Measurements from ENCODE around the gene ZNF556. TPM values are rescaled to one million over a fixed set of nuclear protein-coding genes. Genes with fewer than 3 reads are reported as not detected.
"Not testable (repeated sequence)": the region's sequence is repeated elsewhere in the genome, so short reads cannot be mapped to it uniquely, and the experiment has no call there.

The ZNF556 gene
- polyA plus RNA-seq, 1 experiment: not detected

DNA sequence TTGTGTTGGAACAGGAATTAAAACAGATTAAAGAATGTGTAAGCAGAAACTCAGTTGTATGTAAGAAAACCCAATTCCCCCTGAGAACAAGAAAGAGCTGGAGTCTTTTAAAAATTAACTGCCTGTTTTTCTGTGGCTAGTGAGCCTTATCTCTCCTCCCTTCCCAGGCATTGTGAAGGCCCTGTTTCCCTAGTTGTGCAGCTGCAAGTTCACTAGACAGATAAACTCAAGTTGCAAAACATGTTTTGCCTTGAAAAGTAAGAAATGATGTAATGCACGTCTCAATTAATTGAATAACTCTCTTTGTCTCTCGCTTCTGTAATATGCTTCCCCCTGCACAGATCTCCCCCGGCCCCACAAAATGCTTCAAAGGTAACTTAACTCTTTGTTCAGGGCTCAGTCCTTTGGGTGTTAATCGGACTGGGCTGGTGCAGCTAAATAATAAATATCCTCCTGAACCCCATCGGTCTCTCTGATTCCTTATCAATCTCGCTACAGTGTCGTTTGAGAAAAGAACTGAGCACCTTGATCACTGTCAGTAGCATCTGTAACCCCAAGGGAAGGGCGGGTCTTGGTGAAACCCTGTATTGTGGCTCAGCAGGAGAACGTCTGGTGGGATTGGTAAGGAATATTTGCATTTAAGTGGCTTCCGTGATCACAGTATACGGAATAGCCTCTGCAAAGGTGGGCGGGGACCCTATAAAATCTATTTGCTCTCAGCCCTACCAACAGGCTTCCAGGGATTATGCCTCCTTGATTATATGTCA is 1.6 kb upstream of the ZNF556 start:
- POLR2A ChIA-PET: no interaction called here
- peaks cover 26% of the 10 kb centered on the region for H3K9me3 ChIP-seq (ENCODE audit: control insufficient read depth, insufficient read depth, low read length)
- H3K4me3 ChIP-seq (ENCODE audit: low read depth, low read length): no peak overlapping the region
- CTCF ChIA-PET: no interaction called here
- TF ChIP-seq CTCF (IDR thresholded peaks at IDR 0.05; ENCODE audit: low read depth, low read length): no peak
- peaks cover 3% of the 10 kb centered on the region for H3K27me3 ChIP-seq (ENCODE audit: control insufficient read depth, insufficient read depth, low read length)
- no peak for DNase-seq (ENCODE audit: low read depth, low spot score)
- no peak overlapping the region for H3K27ac ChIP-seq (ENCODE audit: low read depth, low read length)

- ChIA-PET POLR2A (no interaction called here), CTCF (no interaction called here)
- peaks cover 23% of the 10 kb centered on the region for H3K9me3 ChIP-seq (ENCODE audit: control insufficient read depth, insufficient read depth, low read length)
- DNase-seq (ENCODE audit: low read depth, low spot score): no peak
- peaks cover 3% of the 10 kb centered on the region for H3K27me3 ChIP-seq (ENCODE audit: control insufficient read depth, insufficient read depth, low read length)
- no peak overlapping the region for H3K27ac ChIP-seq (ENCODE audit: low read depth, low read length)
- H3K4me3 ChIP-seq (ENCODE audit: low read depth, low read length): no peak overlapping the region
- TF ChIP-seq CTCF (IDR thresholded peaks at IDR 0.05; ENCODE audit: low read depth, low read length): no peak
These were observed 575 bp upstream of the ZNF556 start for GRCh38 chr19:2866495-2867024.

- DNase-seq (ENCODE audit: low read depth, low spot score): no peak
- ChIA-PET POLR2A (no interaction called here), CTCF (no interaction called here)
- Histone ChIP-seq H3K27me3 (ENCODE audit: control insufficient read depth, insufficient read depth, low read length) (no peaks in the 10 kb centered on the region), H3K27ac (ENCODE audit: low read depth, low read length) (no peak overlapping the region), H3K4me3 (ENCODE audit: low read depth, low read length) (no peak overlapping the region), H3K9me3 (ENCODE audit: control insufficient read depth, insufficient read depth, low read length) (peaks cover 21% of the 10 kb centered on the region)
- TF ChIP-seq CTCF (IDR thresholded peaks at IDR 0.05; ENCODE audit: low read depth, low read length): no peak
These were observed 2.5 kb downstream of the ZNF556 start for GRCh38 chr19:2869618-2870017.

DNA sequence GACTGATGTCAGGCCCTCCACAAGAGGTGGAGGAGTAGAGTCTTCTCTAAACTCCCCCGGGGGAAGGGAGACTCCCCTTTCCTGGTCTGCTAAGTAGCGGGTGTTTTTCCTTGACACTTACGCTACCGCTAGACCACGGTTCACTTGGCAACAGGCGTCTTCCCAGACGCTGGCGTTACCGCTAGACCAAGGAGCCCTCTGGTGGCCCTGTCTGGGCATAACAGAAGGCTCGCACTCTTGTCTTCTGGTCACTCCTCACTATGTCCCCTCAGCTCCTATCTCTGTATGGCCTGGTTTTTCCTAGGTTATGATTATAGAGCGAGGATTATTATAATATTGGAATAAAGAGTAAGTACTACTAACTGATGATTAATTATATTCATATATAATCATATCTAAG is 5.0 kb downstream of the ZNF556 start:
- CTCF ChIA-PET: interaction anchor here (1.0 kb wide), 1 partner anchor 21 kb away, joined by 3 read pairs; no protein-coding TSS in a partner anchor
- not testable (repeated sequence) for DNase-seq (ENCODE audit: low read depth, low spot score)

GRCh38 chr19:2877398-2878331 is 10.5 kb downstream of the ZNF556 start:
- ChIA-PET CTCF (interaction anchor here (1.5 kb wide), 1 partner anchor 10 kb away, joined by 5 read pairs; no protein-coding TSS in a partner anchor), POLR2A (no interaction called here)
- Histone ChIP-seq H3K27ac (ENCODE audit: low read depth, low read length) (no peak overlapping the region), H3K4me3 (ENCODE audit: low read depth, low read length) (no peak overlapping the region), H3K9me3 (ENCODE audit: control insufficient read depth, insufficient read depth, low read length) (peaks cover 46% of the 10 kb centered on the region), H3K27me3 (ENCODE audit: control insufficient read depth, insufficient read depth, low read length) (no peaks in the 10 kb centered on the region)
- TF ChIP-seq CTCF (IDR thresholded peaks at IDR 0.05; ENCODE audit: low read depth, low read length): no peak
- no peak for DNase-seq (ENCODE audit: low read depth, low spot score)

More for the DNA sequence above, 5.0 kb downstream of the ZNF556 start:
- peaks cover 36% of the 10 kb centered on the region for H3K9me3 ChIP-seq (ENCODE audit: control insufficient read depth, insufficient read depth, low read length)
- not testable (repeated sequence) for H3K4me3 ChIP-seq (ENCODE audit: low read depth, low read length); H3K27me3 ChIP-seq (ENCODE audit: control insufficient read depth, insufficient read depth, low read length); H3K27ac ChIP-seq (ENCODE audit: low read depth, low read length)
- POLR2A ChIA-PET: interaction anchor here (0.7 kb wide), 1 partner anchor 100 kb away, joined by 9 read pairs; no protein-coding TSS in a partner anchor

All from AG04450 (cell line).